ENCODE data around the gene APCDD1L.
"Not testable (repeated sequence)": the region's sequence is repeated elsewhere in the genome, so short reads cannot be mapped to it uniquely, and the experiment has no call there.

The APCDD1L gene

GRCh38 chr20:58518387-58518786, 3.2 kb upstream of the APCDD1L start:
- intact Hi-C loops (cut with DNase I): no loop called here
- no peak for DNase-seq

GRCh38 chr20:58514321-58515232, 622 bp downstream of the APCDD1L start:
- peak in 1 of 10 donors; percentile 59 for DNase-seq
- intact Hi-C loops (cut with DNase I): no loop called here

- intact Hi-C loops (cut with DNase I): no loop called here
- DNase-seq: no peak
These were observed 1.5 kb downstream of the APCDD1L start for GRCh38 chr20:58513580-58514285.

- DNase-seq: no peak
- intact Hi-C loops (cut with DNase I): no loop called here
These were observed 2.2 kb downstream of the APCDD1L start for GRCh38 chr20:58512808-58513552.

- no peak for DNase-seq
- intact Hi-C loops (cut with DNase I): no loop called here
These were observed 3.3 kb downstream of the APCDD1L start for GRCh38 chr20:58511861-58512260.

- intact Hi-C loops (cut with DNase I): no loop called here
These were observed 3.8 kb downstream of the APCDD1L start for GRCh38 chr20:58511364-58511763.

GRCh38 chr20:58510921-58511320, 4.3 kb downstream of the APCDD1L start:
- intact Hi-C loops (cut with DNase I): no loop called here
- DNase-seq: no peak

More at GRCh38 chr20:58511364-58511763, 3.8 kb downstream of the APCDD1L start:
- no peak for DNase-seq

GRCh38 chr20:58508762-58509395, 6.3 kb downstream of the APCDD1L start:
- intact Hi-C loops (cut with DNase I): no loop called here
- no peak for DNase-seq

- intact Hi-C loops (cut with DNase I); DNase-seq: not testable (repeated sequence)
These were observed 8.2 kb downstream of the APCDD1L start for GRCh38 chr20:58506999-58507398.

GRCh38 chr20:58504566-58504965, 10.6 kb downstream of the APCDD1L start:
- intact Hi-C loops (cut with DNase I): no loop called here
- DNase-seq: no peak

- intact Hi-C loops (cut with DNase I): no loop called here
- no peak for DNase-seq
These were observed 11.5 kb downstream of the APCDD1L start for GRCh38 chr20:58503668-58504067.

- intact Hi-C loops (cut with DNase I): no loop called here
- DNase-seq: no peak
These were observed 14.9 kb downstream of the APCDD1L start for GRCh38 chr20:58500256-58500655.

- no peak for DNase-seq
- intact Hi-C loops (cut with DNase I): no loop called here
These were observed 16.6 kb downstream of the APCDD1L start for GRCh38 chr20:58498470-58499068.

GRCh38 chr20:58497724-58498469, 17.3 kb downstream of the APCDD1L start:
- intact Hi-C loops (cut with DNase I): no loop called here
- DNase-seq: no peak

- intact Hi-C loops (cut with DNase I): no loop called here
- no peak for DNase-seq
These were observed 18.0 kb downstream of the APCDD1L start for GRCh38 chr20:58497076-58497641.

GRCh38 chr20:58496429-58496769, 18.8 kb downstream of the APCDD1L start:
- no peak for DNase-seq
- intact Hi-C loops (cut with DNase I): no loop called here

- DNase-seq: peak in 1 of 10 donors; percentile 63
- intact Hi-C loops (cut with DNase I): no loop called here
These were observed 19.4 kb downstream of the APCDD1L start for GRCh38 chr20:58495623-58496428.

- DNase-seq: no peak
- intact Hi-C loops (cut with DNase I): no loop called here
These were observed 20.1 kb downstream of the APCDD1L start for GRCh38 chr20:58494923-58495622.
